C4-2B (cell line): ENCODE data around the gene GAK.

Experiments
- ZFX ChIP-seq: fragments of 450-650 bp; IDR thresholded peaks from 2 replicates; pipeline ENCODE4 v1.6.1; 2017
- TF ChIP-seq, protein P1 (sequence below): fragments of 450-650 bp; conservative IDR thresholded peaks from 2 replicates; pipeline ENCODE4 v1.5.1; 2017; ENCODE audit warnings: mild to moderate bottlenecking

DNA sequence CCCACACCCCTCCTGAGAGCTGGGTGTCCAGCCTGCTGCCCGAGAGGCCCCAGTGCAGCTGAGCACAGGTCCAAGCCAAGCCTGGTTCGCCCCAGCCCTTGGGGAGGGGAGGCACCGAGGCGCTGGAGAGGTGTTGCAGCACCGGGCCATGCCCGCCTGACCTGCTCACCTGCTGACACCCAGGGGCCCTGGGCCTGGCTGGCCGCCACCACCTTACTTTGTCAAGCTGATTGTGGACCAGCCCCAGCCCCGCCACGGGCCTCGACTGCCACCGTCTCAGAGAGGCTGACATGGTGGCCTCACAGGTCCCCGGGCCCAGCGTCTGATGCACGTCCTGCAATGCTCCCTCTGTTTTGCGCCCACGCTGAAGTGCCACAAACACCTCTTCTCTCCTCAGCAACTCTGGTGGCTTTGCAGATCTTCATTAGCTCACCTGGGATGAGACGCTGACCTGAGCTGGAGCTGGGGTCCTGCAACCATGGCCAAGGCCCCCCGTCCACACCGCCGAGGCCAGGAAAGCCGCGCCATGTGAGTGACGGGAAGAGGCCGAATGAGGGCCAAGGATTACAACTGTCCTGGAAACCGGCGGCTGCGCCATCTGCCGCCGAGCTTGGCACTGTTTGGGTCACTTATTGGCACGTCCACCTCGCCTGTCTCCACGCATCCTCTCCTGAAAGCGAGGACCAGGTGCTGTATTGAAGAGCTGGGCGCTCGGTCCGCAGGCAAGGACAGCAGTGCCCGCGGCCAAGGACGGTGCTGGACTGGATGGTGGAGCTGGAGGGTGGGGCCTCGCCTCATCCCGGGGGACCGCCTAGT is 113.8 kb downstream of the GAK start:
- TF ChIP-seq, protein P1, sequence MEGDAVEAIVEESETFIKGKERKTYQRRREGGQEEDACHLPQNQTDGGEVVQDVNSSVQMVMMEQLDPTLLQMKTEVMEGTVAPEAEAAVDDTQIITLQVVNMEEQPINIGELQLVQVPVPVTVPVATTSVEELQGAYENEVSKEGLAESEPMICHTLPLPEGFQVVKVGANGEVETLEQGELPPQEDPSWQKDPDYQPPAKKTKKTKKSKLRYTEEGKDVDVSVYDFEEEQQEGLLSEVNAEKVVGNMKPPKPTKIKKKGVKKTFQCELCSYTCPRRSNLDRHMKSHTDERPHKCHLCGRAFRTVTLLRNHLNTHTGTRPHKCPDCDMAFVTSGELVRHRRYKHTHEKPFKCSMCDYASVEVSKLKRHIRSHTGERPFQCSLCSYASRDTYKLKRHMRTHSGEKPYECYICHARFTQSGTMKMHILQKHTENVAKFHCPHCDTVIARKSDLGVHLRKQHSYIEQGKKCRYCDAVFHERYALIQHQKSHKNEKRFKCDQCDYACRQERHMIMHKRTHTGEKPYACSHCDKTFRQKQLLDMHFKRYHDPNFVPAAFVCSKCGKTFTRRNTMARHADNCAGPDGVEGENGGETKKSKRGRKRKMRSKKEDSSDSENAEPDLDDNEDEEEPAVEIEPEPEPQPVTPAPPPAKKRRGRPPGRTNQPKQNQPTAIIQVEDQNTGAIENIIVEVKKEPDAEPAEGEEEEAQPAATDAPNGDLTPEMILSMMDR: no peak
- TF ChIP-seq ZFX: no peak
